GM19099 (cell line): ENCODE data around the gene AGFG2.

Experiments used
- POLR2A ChIP-seq: IDR thresholded peaks from 3 replicates; pipeline ENCODE4 v1.6.1; 2011; ENCODE audit warnings: low read depth; ENCODE audit not compliant: insufficient read length; ENCODE audit errors: extremely low read depth

Gene AGFG2

GRCh38 chr7:100586266-100587025 lies 47.4 kb downstream of the AGFG2 start, which contains the start of gene FBXO24:
TSS of gene FBXO24 (plus strand) at chr7:100586328. CDS start at chr7:100586626, 298 bp downstream.
- peak; percentile 68 for TF ChIP-seq POLR2A

GRCh38 chr7:100588438-100588837 lies 49.4 kb downstream of the AGFG2 start:
- TF ChIP-seq POLR2A: no peak

- TF ChIP-seq POLR2A: no peak
These were observed 50.4 kb downstream of the AGFG2 start for GRCh38 chr7:100589341-100589947.

DNA sequence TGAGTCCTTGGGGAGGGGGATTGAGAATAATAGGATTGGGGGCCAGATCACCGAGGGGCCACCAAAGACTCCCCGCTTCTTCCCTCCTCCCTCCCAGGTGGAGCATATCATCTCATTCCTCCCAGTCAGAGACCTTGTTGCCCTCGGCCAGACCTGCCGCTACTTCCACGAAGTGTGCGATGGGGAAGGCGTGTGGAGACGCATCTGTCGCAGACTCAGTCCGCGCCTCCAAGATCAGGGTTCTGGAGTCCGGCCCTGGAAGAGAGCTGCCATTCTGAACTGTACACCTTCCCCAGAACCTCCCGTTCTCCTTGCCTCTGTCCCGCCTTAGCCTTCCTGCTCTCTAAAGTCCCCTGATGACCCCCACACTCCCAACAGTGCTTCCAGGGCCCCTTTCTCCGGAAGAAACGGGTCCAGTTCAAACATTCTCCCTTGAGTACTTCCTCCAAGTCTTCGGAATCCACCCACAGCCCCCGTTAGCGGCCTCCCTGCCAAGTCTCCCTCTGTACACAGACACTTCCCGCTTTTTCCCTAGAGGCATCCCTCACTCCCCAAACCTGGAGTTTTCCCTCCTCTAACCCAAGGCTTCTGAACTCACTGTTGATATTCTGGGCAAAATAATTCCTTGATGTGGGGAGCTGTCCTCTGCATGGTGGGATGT lies 51.2 kb downstream of the AGFG2 start:
- no peak for TF ChIP-seq POLR2A

GRCh38 chr7:100591596-100591995 lies 52.6 kb downstream of the AGFG2 start:
- TF ChIP-seq POLR2A: no peak

DNA sequence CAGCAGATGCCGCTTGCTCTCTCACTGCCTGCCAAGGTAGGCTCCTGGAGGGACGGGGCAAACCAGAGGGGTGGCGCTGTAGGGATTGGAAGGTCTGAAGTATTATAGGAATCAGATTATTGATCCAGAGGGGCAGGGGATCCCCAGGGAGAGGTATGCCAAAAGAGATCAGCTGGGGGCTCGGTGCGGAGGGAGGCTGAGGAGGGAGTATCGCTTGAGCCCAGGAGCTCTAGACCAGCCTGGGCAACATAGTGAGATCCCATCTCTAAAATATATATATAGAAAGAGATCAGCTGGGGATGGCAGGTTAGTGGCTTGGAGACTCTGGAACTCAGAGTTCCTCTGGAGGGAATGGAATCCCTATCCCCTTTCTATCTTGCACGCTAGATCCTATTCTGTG lies 56.2 kb downstream of the AGFG2 start:
- TF ChIP-seq POLR2A: no peak

DNA sequence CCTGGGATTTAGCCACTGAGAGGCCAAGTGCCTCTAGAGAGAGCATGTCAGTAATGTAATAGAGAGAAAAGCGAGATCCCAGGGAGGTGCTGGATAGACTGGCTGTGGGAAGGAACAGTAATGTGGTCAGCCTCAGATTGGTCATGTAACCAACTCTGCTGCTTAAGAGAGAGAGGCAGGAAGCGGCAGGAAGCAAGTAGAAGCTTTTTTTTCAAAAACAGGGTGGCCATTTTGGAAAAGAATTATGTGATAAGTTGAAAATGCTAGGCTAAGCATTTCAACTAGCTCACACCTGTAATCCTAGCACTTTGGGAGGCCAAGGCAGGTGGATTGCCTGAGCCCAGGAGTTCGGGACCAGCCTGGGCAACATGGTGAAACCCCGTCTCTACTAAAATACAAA lies 59.4 kb downstream of the AGFG2 start:
- no peak for TF ChIP-seq POLR2A

- no peak for TF ChIP-seq POLR2A
These were observed 61.1 kb downstream of the AGFG2 start for GRCh38 chr7:100599911-100600729.

DNA sequence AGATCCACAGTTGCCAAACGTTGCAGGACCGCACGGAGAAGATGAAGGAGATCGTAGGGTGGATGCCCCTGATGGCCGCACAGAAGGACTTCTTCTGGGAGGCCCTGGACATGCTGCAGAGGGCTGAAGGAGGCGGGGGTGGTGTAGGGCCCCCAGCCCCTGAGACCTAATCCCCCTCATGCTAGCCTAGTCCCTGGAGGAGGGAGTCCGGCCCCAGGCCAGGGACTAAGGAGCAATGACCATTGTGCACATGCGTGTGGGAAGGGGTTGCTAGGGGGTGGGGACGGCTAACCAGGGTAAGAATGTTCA lies 61.7 kb downstream of the AGFG2 start:
- TF ChIP-seq POLR2A: no peak

- TF ChIP-seq POLR2A: no peak
These were observed 64.1 kb downstream of the AGFG2 start for GRCh38 chr7:100602889-100603725.

DNA sequence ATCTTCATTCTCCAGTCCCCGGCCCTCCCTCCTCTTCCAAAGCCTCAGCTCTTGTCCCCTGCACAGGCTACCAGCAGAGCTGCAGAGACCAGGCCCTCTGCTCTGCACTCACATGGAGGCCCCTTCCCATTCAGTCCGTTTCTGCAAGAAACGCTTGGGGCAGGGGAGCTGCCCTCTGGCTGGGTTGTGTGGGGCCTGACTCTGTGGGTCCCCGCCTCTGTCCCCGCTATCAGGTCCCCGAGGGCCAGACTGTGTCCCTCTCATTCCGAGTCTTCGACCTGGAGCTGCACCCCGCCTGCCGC lies 64.7 kb downstream of the AGFG2 start:
- TF ChIP-seq POLR2A: no peak

DNA sequence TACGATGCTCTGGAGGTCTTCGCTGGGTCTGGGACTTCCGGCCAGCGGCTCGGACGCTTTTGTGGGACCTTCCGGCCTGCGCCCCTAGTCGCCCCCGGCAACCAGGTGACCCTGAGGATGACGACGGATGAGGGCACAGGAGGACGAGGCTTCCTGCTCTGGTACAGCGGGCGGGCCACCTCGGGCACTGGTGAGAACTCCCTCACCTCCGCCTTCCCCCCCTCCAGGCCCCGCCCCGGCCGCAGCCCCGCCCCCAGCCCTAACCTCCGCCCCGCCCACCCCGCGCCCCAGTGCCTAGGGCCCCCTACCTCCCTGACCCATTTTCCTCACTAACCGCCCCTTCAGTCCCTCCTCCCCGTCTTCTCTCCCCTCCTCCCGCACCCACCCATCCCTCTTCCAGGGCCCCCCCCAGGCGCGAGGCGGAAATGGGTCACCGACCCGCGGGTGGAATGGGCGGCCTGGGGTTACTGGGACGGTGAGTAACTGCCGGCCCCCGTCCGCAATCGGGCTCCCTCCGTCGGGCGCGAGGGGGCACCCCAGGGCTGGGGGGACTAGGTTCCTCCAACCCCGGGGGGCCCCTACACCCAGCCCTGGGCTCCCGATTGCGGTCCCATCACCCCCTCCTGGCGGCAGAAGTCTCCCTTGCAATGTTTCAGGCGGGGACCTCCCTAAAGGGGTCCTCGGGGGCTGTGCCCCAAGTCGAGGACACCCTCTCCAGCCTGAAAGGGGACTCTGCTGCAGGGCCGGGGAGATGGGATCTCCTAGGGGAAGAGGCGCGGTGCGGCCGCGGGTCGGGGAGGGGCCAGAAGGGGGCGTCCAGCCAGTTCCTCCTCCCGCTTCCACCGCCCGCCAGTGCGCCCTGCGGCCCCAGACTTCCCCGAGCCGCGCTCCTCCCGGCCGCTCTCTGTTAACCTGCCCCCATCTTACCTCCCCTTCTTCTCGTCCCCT lies 65.3 kb downstream of the AGFG2 start:
- peak; percentile 43 for TF ChIP-seq POLR2A

- no peak for TF ChIP-seq POLR2A
These were observed 66.2 kb downstream of the AGFG2 start for GRCh38 chr7:100604976-100605911.

GRCh38 chr7:100606313-100606712 lies 67.3 kb downstream of the AGFG2 start:
- no peak for TF ChIP-seq POLR2A
